Subcutaneous adipose tissue (tissue), 4 donors: Measurements from ENCODE around the gene UGGT2. TPM values are rescaled to one million over a fixed set of nuclear protein-coding genes. Genes with fewer than 3 reads are reported as not detected.

Source experiments
- CTCF ChIP-seq: fragments of 450-650 bp; IDR thresholded peaks from one replicate; pipeline ENCODE4 v1.5.1; 2016; ENCODE audit warnings: low read depth, mild to moderate bottlenecking, control low read depth, antibody characterized with exemption, moderate library complexity
- total RNA-seq, 4 donors: library from RNA; depleted of rRNA; stranded (reverse); fragments of >200 nt; gene quantifications; one replicate each; pipeline ENCODE4 v1.1.0, GENCODE V29; 2016

The UGGT2 gene
- total RNA-seq, 4 donors from 2014 or later, result 59.7 to 90.8 (median 70.4) TPM

GRCh38 chr13:95791084-95791722 lies 262.0 kb downstream of the UGGT2 start:
- TF ChIP-seq CTCF, result no peak

- TF ChIP-seq CTCF, result no peak
Observed at GRCh38 chr13:95788100-95788463, 265.1 kb downstream of the UGGT2 start.

- TF ChIP-seq CTCF, result no peak
Observed at GRCh38 chr13:95787356-95788099, 265.7 kb downstream of the UGGT2 start.

GRCh38 chr13:95784900-95785290 lies 268.3 kb downstream of the UGGT2 start:
- TF ChIP-seq CTCF, result no peak

GRCh38 chr13:95784161-95784899 lies 268.9 kb downstream of the UGGT2 start:
- TF ChIP-seq CTCF, result no peak

GRCh38 chr13:95783747-95784146 lies 269.5 kb downstream of the UGGT2 start:
- no peak for TF ChIP-seq CTCF

GRCh38 chr13:95781016-95781415 lies 272.2 kb downstream of the UGGT2 start:
- TF ChIP-seq CTCF, result no peak
